Heart right ventricle (tissue), 16 donors: ENCODE results near the gene MICAL2. TPM values are rescaled to one million over a fixed set of nuclear protein-coding genes. Genes with fewer than 3 reads are reported as not detected.

Experiments
- ATAC-seq, 8 donors: fragments of 200-7000 bp; cut with Tn5 transposase; one replicate each; pipeline ENCODE4 v1.9.1; 2020; ENCODE audit warnings: mild to moderate bottlenecking in 8 of 8, moderate library complexity in 8 of 8, moderate number of reproducible peaks in 1 of 8
- DNase-seq, 2 donors: peaks; one replicate each; pipeline ENCODE4 v3.0.0-alpha.2; 2020
- H3K27ac ChIP-seq, 10 donors: fragments of 200-600 bp; sonication (generic) in 2 of 10; one replicate each; pipeline versions ENCODE4 v1.5.0 to v1.8.0; 2020 to 2022; ENCODE audit warnings: mild to moderate bottlenecking in 3 of 10
- H3K27me3 ChIP-seq, 7 donors: fragments of 200-600 bp; one replicate each; pipeline ENCODE4 v1.8.0; 2021 to 2022; ENCODE audit warnings: mild to moderate bottlenecking in 2 of 7
- H3K36me3 ChIP-seq, 9 donors: fragments of 200-600 bp; sonication (generic) in 1 of 9; one replicate each; pipeline versions ENCODE4 v1.5.0 to v1.8.0; 2020 to 2022; ENCODE audit warnings: mild to moderate bottlenecking in 2 of 9
- H3K4me1 ChIP-seq, 9 donors: fragments of 200-600 bp; sonication (generic) in 1 of 9; one replicate each; pipeline versions ENCODE4 v1.5.0 to v1.8.0; 2020 to 2022; ENCODE audit warnings: mild to moderate bottlenecking in 4 of 9
- H3K4me3 ChIP-seq, 10 donors: fragments of 200-600 bp; sonication (generic) in 2 of 10; one replicate each; pipeline versions ENCODE4 v1.5.0 to v1.8.0; 2020 to 2022; ENCODE audit warnings: mild to moderate bottlenecking in 7 of 10, moderate library complexity in 2 of 10
- H3K9me3 ChIP-seq, 11 donors: fragments of 200-600 bp in 10 of 11; sonication (generic) in 2 of 11; one replicate each; pipeline versions ENCODE4 v1.5.0 to v1.8.0; 2013 to 2022; ENCODE audit warnings: mild to moderate bottlenecking in 2 of 11, control low read depth in 1 of 11, moderate library complexity in 1 of 11
- CTCF ChIP-seq, 9 donors: fragments of 200-600 bp; sonication (generic) in 2 of 9; IDR thresholded peaks; one replicate each; pipeline versions ENCODE4 v1.5.0 to v1.8.0; 2021 to 2022; ENCODE audit warnings: antibody characterized with exemption in 9 of 9, mild to moderate bottlenecking in 5 of 9, moderate library complexity in 1 of 9
- WGBS, 2 donors: extraction: QIAGEN DNeasy Blood & Tissue Kit; methylation state at CpG; one replicate each; pipeline ENCODE4 v1.1.7; 2013; ENCODE audit warnings: inconsistent platforms in 1 of 2; 5-methylcytosine and 5-hydroxymethylcytosine counted together
- intact Hi-C, 10 donors: fragments of 100-400 bp; cut with DNase I; formaldehyde crosslinking; loops; one replicate each; pipeline versions ENCODE4 v1.11.1 to v1.14.2; 2022
- polyA plus RNA-seq, 2 donors: library from polyadenylated mRNA; stranded (reverse); fragments of 200-250 nt; gene quantifications; one replicate each; pipeline ENCODE4 v1.2.3, GENCODE V29; 2013
- total RNA-seq, 10 donors: library from RNA; stranded (reverse); fragmentation: NEBNext Ultra II Directional in 3 of 10; extraction: Animal tissue kit (Norgen Biotek cat#: 25700) in 3 of 10; gene quantifications; one replicate each; pipeline versions ENCODE4 v1.2.1 to v1.2.4, GENCODE V29; 2021 to 2023
- donor health status: Arrhythmogenic right ventricular cardiomyopathy.
- donor health status: ischemic (EF 13 %, LVEDD 7.1; RV severe dilation, severe dysfunction).
- donor health status: healthy with polysubstance abuse.
- donor health status: DM: no; HTN: yes; CAD: no.
- donor health status: DM: no; HTN: no; CAD: no.
- donor health status: ischemic (EF 25% LVEDD 6.9; RV normal size, moderate dysfunction).
- donor health status: ischemic (EF 25% LVEDD 5.7; RV mildly dilated, moderate dysfunction).
- donor health status: healthy.
- donor health status: DM: yes; HTN: yes; CAD: no.
- donor health status: Ischemic cardiomyopathy.
- donor health status: ischemic (EF 35%, LVEDD 5.7; RV mildly dilated, moderate dysfunction).
- donor health status: nonischemic (EF 11% LVEDD 7.7; RV severe dilation, severe dysfunction).
- donor health status: DM: yes; HTN: yes; CAD: no.
- donor health status: PGD.
- donor health status: ischemic (EF 29% LVEDD 5.4; RV normal size, mild dysfunction).
- donor health status: nonischemic (EF 23%, LVEDD 6.1; RV moderate dilation, normal function).

The MICAL2 gene
- total and polyA plus RNA-seq, 12 donors: 32.5 to 95.7 (median 70.5) TPM

GRCh38 chr11:12088531-12088930, 21.9 kb upstream of the MICAL2 start:
- 87 to 89% methylated on average over 9 of the region's 9 CpGs for WGBS, 2 donors
- no peak for TF ChIP-seq CTCF (IDR thresholded peaks at IDR 0.05)
- Histone ChIP-seq H3K4me1 (peaks cover 41 to 83% (median 76%) of the 10 kb centered on the region in 9 donors), H3K27ac (peak overlapping the region in 9 of 10 donors; percentile 58 to 90 (median 86)), H3K4me3 (no peak overlapping the region), H3K27me3 (no peaks in the 10 kb centered on the region), H3K9me3 (peaks cover 0 to 4% (median 0%) of the 10 kb centered on the region in 11 donors), H3K36me3 (no peaks in the 10 kb centered on the region)
- DNase-seq (no peak), ATAC-seq (no peak)
- intact Hi-C loops: loop anchor here in 9 of 10 donors (1.0 to 5.0 kb wide), 4 partner anchors 148 to 194 kb away; no protein-coding TSS in a partner anchor

GRCh38 chr11:12089041-12089440, 21.3 kb upstream of the MICAL2 start:
- no peak overlapping the region for H3K4me3 ChIP-seq
- no peak for ATAC-seq
- H3K4me1 ChIP-seq: peaks cover 41 to 83% (median 76%) of the 10 kb centered on the region in 9 donors
- no peak for DNase-seq
- H3K9me3 ChIP-seq: peaks cover 0 to 4% (median 0%) of the 10 kb centered on the region in 11 donors
- H3K27me3 ChIP-seq: no peaks in the 10 kb centered on the region
- 91 to 97% methylated on average over 4 of the region's 4 CpGs for WGBS, 2 donors
- TF ChIP-seq CTCF (IDR thresholded peaks at IDR 0.05): no peak
- intact Hi-C loops: loop anchor here in 7 of 10 donors (2.0 to 5.0 kb wide), 3 partner anchors 148 to 193 kb away; no protein-coding TSS in a partner anchor
- peak overlapping the region in 5 of 10 donors; percentile 41 to 89 (median 67) for H3K27ac ChIP-seq
- H3K36me3 ChIP-seq: no peaks in the 10 kb centered on the region

DNA sequence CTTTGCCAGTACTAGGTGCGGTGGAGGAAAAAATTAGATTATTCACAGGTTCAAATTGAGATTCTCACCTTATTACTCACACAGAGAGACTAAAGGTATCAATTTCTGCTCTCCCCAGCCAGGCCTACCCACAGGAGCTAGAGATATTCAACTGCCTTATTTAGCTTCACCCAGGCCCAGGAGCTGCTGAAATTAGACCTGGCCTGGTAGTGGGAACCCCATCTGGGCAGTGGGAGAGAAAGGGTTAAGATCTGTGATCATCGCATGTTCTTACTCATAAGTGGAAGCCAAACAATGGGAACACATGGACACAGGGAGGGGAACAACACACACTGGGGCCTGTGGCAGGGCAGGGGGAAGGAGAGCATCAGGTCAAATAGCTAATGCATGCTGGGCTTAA, 20.9 kb upstream of the MICAL2 start:
- 62 to 71% methylated on average over 2 of the region's 2 CpGs for WGBS, 2 donors
- DNase-seq: no peak
- Histone ChIP-seq H3K4me3 (no peak overlapping the region), H3K36me3 (no peaks in the 10 kb centered on the region), H3K9me3 (peaks cover 0 to under 1% (median 0%) of the 10 kb centered on the region in 11 donors), H3K27me3 (no peaks in the 10 kb centered on the region), H3K4me1 (peaks cover 41 to 83% (median 76%) of the 10 kb centered on the region in 9 donors), H3K27ac (peak overlapping the region in 7 of 10 donors; percentile 41 to 89 (median 60))
- intact Hi-C loops: loop anchor here in 7 of 10 donors (2.0 to 5.0 kb wide), 3 partner anchors 148 to 193 kb away; no protein-coding TSS in a partner anchor
- TF ChIP-seq CTCF (IDR thresholded peaks at IDR 0.05): no peak
- ATAC-seq: no peak

DNA sequence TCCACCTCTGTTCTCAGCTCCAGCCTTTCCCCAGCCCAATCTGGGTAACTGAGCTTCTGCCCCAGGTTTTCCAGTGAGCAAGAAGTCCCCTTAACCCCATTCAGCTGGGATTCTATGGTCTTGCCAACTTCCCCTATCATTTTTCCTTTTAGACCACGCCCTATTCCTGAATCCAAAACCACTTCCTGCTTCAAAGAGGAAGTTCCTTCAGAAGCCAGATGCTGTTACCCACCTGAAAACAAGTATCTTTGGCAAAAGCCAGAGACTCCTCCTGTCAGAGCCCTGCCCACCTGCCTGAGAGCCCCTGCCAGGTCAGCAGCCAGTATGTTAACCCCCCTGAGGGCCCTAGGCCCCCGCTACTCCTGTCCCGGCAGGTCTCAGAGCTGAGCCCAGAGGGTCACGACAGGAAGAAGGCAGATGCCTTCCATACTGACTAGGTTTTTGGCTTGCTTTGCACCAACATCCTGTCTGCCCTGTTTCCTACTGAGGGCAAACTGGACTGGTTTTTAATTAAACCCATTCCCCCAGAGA, 20.3 kb upstream of the MICAL2 start:
- ATAC-seq (no peak), DNase-seq (peak in 1 of 2 donors; percentile 19)
- H3K27ac ChIP-seq: peak overlapping the region in 9 of 10 donors; percentile 5 to 89 (median 59)
- H3K36me3 ChIP-seq: no peaks in the 10 kb centered on the region
- H3K4me3 ChIP-seq: no peak overlapping the region
- H3K9me3 ChIP-seq: no peaks in the 10 kb centered on the region
- TF ChIP-seq CTCF (IDR thresholded peaks at IDR 0.05): no peak
- 38 to 58% methylated on average over 4 of the region's 4 CpGs for WGBS, 2 donors
- no peaks in the 10 kb centered on the region for H3K27me3 ChIP-seq
- peaks cover 41 to 84% (median 77%) of the 10 kb centered on the region in 9 donors for H3K4me1 ChIP-seq
- intact Hi-C loops: loop anchor here in 2 of 10 donors (2.0 to 10.0 kb wide), 2 partner anchors 135 to 145 kb away; no protein-coding TSS in a partner anchor
